HCT116 (cell line): Measurements from ENCODE around the gene NDUFS7. TPM values are rescaled to one million over a fixed set of nuclear protein-coding genes. Genes with fewer than 3 reads are reported as not detected.

ENCODE experiments used
- ATAC-seq: fragments of 200-7000 bp; cut with Tn5 transposase; 2 replicates; pipeline ENCODE4 v1.9.1; 2020; ENCODE audit warnings: mild to moderate bottlenecking, moderate library complexity
- BruUV-seq: library from RNA; stranded (reverse); fragments of 400-500 nt; replicated peaks from 2 replicates; lab custom pipeline; 2021; lab: Mats Ljungman, UMichigan
- CTCF ChIA-PET: fragments of 300-600 bp; sonication (Branson Sonifier 250); formaldehyde crosslinking; loops from one replicate; lab custom pipeline; 2021; ENCODE audit warnings: antibody characterized with exemption; lab: Charles Lee
- POLR2A ChIA-PET: fragments of 300-600, 350-600 bp; sonication (Branson Sonifier 250); formaldehyde crosslinking; loops from one replicate; lab custom pipeline; 2021; ENCODE audit warnings: antibody characterized with exemption; lab: Charles Lee
- RAD21 ChIA-PET, 2 experiments: fragments of 300-600 bp; sonication (Branson Sonifier 250); formaldehyde crosslinking; loops; one replicate each; lab custom pipeline; 2023; ENCODE audit warnings: low total read pairs in 2 of 2; ENCODE audit not compliant: uncharacterized antibody in 2 of 2, unreplicated experiment in 2 of 2, low non-redundant PET in 1 of 2; lab: Charles Lee
- DNase-seq: peaks from one replicate; pipeline ENCODE4 v3.0.0-alpha.2; 2010; ENCODE audit warnings: low read depth, low spot score
- H2AFZ ChIP-seq: fragments of 200-600 bp; shearing (Covaris generic), sonication (generic); 2 replicates; pipeline ENCODE4 v1.6.1; 2017; ENCODE audit warnings: low read depth, mixed run types, mixed read lengths, antibody characterized with exemption, low read length; ENCODE audit not compliant: poor library complexity, severe bottlenecking
- H3K27ac ChIP-seq: 2 replicates; pipeline ENCODE4 v1.5.1; 2012; ENCODE audit warnings: low read depth, low read length
- H3K27me3 ChIP-seq: fragments of 200-600 bp; sonication (generic); 2 replicates; pipeline ENCODE4 v1.6.1; 2016; ENCODE audit warnings: mixed run types, low read length, mixed read lengths; ENCODE audit not compliant: insufficient read depth
- H3K36me3 ChIP-seq, 2 experiments: fragments of 200-500 bp in 1 of 2; fragments of 200-600 bp in 1 of 2; sonication (Bioruptor generic) in 1 of 2; sonication (generic) in 1 of 2; 2 replicates each; pipeline versions ENCODE4 v1.5.1 to v1.6.1; 2014 to 2016; ENCODE audit warnings: low read length in 2 of 2, inconsistent platforms in 1 of 2, mixed read lengths in 1 of 2, mixed run types in 1 of 2; ENCODE audit not compliant: insufficient read depth in 2 of 2, control insufficient read depth in 1 of 2
- H3K4me1 ChIP-seq, 2 experiments: fragments of 200-600 bp in 1 of 2; sonication (generic) in 1 of 2; 2 replicates each; pipeline versions ENCODE4 v1.5.1 to v1.6.1; 2012 to 2017; ENCODE audit warnings: low read length in 2 of 2, inconsistent platforms in 1 of 2, mild to moderate bottlenecking in 1 of 2, mixed read lengths in 1 of 2, mixed run types in 1 of 2, moderate library complexity in 1 of 2; ENCODE audit not compliant: insufficient read depth in 2 of 2, control insufficient read depth in 1 of 2
- H3K4me2 ChIP-seq: fragments of 200-600 bp; sonication (generic); 2 replicates; pipeline ENCODE4 v1.6.1; 2017; ENCODE audit warnings: mixed run types, low read length, mixed read lengths
- H3K4me3 ChIP-seq, 2 experiments: fragments of 200-600 bp in 1 of 2; sonication (generic) in 1 of 2; replicated peaks in 1 of 2; 2 replicates each; pipeline ENCODE4 v1.5.1; 2011 to 2016; ENCODE audit warnings: low read length in 2 of 2, control low read depth in 1 of 2, low read depth in 1 of 2, mild to moderate bottlenecking in 1 of 2, mixed read lengths in 1 of 2, mixed run types in 1 of 2
- H3K79me2 ChIP-seq: fragments of 200-600 bp; sonication (generic); 2 replicates; pipeline ENCODE4 v1.6.1; 2017; ENCODE audit warnings: mild to moderate bottlenecking, mixed run types, low read length, moderate library complexity, mixed read lengths; ENCODE audit not compliant: insufficient read depth
- H3K9ac ChIP-seq: fragments of 200-600 bp; sonication (generic); 2 replicates; pipeline ENCODE4 v1.6.1; 2016; ENCODE audit warnings: low read length, mixed read lengths
- H3K9me2 ChIP-seq: fragments of 200-600 bp; sonication (generic), shearing (Covaris generic); 2 replicates; pipeline ENCODE4 v1.6.1; 2017; ENCODE audit warnings: mixed run types, mild to moderate bottlenecking, moderate library complexity; ENCODE audit not compliant: insufficient read depth
- H3K9me3 ChIP-seq, 2 experiments: fragments of 200-500 bp in 1 of 2; fragments of 200-600 bp in 1 of 2; sonication (Bioruptor generic) in 1 of 2; sonication (generic) in 1 of 2; 2 replicates each; pipeline ENCODE4 v1.6.1; 2014 to 2017; ENCODE audit warnings: low read length in 2 of 2, mixed read lengths in 2 of 2, inconsistent platforms in 1 of 2, low read depth in 1 of 2, mild to moderate bottlenecking in 1 of 2, mixed run types in 1 of 2, moderate library complexity in 1 of 2; ENCODE audit not compliant: control insufficient read depth in 1 of 2, insufficient read depth in 1 of 2
- H4K20me1 ChIP-seq: fragments of 200-600 bp; sonication (generic), shearing (Covaris generic); 2 replicates; pipeline ENCODE4 v1.6.1; 2017; ENCODE audit warnings: mixed run types, mild to moderate bottlenecking, moderate library complexity; ENCODE audit not compliant: insufficient read depth
- CBX3 ChIP-seq: IDR thresholded peaks from 2 replicates; pipeline ENCODE4 v1.6.1; 2012; ENCODE audit warnings: low read depth
- CEBPB ChIP-seq: IDR thresholded peaks from 2 replicates; pipeline ENCODE4 v1.6.1; 2012; ENCODE audit warnings: low read depth
- CTCF ChIP-seq, 3 experiments: fragments of 200-600 bp in 1 of 3; sonication (generic) in 1 of 3; IDR thresholded peaks in 2 of 3; conservative IDR thresholded peaks in 1 of 3; 2 replicates each; pipeline ENCODE4 v1.5.1; 2012 to 2017; ENCODE audit warnings: low read depth in 2 of 3, low read length in 2 of 3, antibody characterized with exemption in 1 of 3, borderline replicate concordance in 1 of 3, control low read depth in 1 of 3, mild to moderate bottlenecking in 1 of 3, mixed read lengths in 1 of 3, mixed run types in 1 of 3, moderate library complexity in 1 of 3; ENCODE audit not compliant: insufficient read depth in 1 of 3
- EGR1 ChIP-seq: IDR thresholded peaks from 2 replicates; pipeline ENCODE4 v1.6.1; 2012; ENCODE audit warnings: low read depth
- ELF1 ChIP-seq: IDR thresholded peaks from 2 replicates; pipeline ENCODE4 v1.6.1; 2012; ENCODE audit warnings: low read depth, borderline replicate concordance
- EZH2phosphoT487 ChIP-seq: fragments of 200-600 bp; IDR thresholded peaks from 2 replicates; pipeline ENCODE4 v1.6.1; 2018; ENCODE audit warnings: antibody characterized with exemption, borderline replicate concordance
- FOSL1 ChIP-seq: IDR thresholded peaks from 2 replicates; pipeline ENCODE4 v1.6.1; 2012; ENCODE audit warnings: low read depth
- POLR2AphosphoS5 ChIP-seq: IDR thresholded peaks from 2 replicates; pipeline ENCODE4 v1.6.1; 2011; ENCODE audit warnings: mild to moderate bottlenecking, low read depth, low read length, moderate library complexity
- SIN3A ChIP-seq: IDR thresholded peaks from 2 replicates; pipeline ENCODE4 v1.6.1; 2012; ENCODE audit warnings: low read depth
- SP1 ChIP-seq: IDR thresholded peaks from 2 replicates; pipeline ENCODE4 v1.6.1; 2012; ENCODE audit warnings: low read depth
- SRF ChIP-seq: IDR thresholded peaks from 2 replicates; pipeline ENCODE4 v1.6.1; 2012; ENCODE audit warnings: low read depth
- YY1 ChIP-seq: IDR thresholded peaks from 2 replicates; pipeline ENCODE4 v1.6.1; 2011; ENCODE audit warnings: low read length, low read depth, moderate library complexity, mild to moderate bottlenecking; ENCODE audit not compliant: insufficient replicate concordance; ENCODE audit errors: extremely low read depth
- ZNF274 ChIP-seq: fragments of 200-500 bp; sonication (Bioruptor generic); IDR thresholded peaks from 2 replicates; pipeline ENCODE4 v1.6.1; 2014; ENCODE audit warnings: mild to moderate bottlenecking, low read depth, low read length, inconsistent platforms
- intact Hi-C: fragments of 100-400 bp; cut with micrococcal nuclease; formaldehyde crosslinking; loops from 2 replicates; pipeline ENCODE4 v1.10.0; 2022
- total RNA-seq: library from RNA; stranded (reverse); gene quantifications from one replicate; pipeline ENCODE4 v1.2.1, GENCODE V29; 2021; ENCODE audit not compliant: unreplicated experiment

Gene NDUFS7
- total RNA-seq, 1 experiment from 2014 or later = 114 TPM

DNA sequence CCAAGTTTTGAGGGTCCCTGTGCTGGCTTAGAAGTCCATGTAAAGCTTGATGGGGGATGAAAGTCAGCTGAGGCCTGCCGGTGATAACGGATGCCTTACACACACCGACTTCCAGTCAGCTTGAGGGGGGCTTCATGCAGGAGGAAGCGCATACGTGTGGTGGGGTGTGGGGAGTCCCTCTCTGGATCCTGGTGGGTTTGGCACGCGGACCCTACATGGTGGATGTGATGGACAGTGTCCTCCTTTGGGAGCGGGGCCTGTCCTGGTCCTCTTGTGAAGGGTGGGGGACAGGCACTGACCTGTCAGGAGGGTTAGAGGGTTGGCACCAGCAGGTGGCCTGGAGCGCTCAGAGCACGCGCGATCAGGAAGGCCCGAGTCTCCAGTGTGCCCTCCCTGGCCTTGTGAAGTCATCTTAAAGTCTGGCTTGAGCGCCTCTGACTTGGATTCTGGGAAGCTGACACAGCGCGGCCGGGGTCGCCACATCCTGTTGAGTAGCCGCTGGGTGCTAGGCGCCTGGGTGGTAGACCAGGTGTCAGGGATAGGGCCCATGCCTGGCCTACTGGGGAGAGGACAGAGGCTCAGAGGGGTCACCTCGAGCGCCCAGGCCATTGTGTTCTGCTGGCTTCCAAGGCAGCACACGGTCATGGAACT is 26.6 kb downstream of the NDUFS7 start:
- Histone ChIP-seq H3K4me1 (peaks cover 29 to 67% of the 10 kb centered on the region in 2 experiments), H3K36me3 (peaks cover 2 to 46% of the 10 kb centered on the region in 2 experiments; a peak in 2 of 4 replicates), H3K9me2 (no peaks in the 10 kb centered on the region), H3K4me2 (peak overlapping the region; percentile 78), H3K79me2 (peaks cover 76% of the 10 kb centered on the region), H4K20me1 (peaks cover 38% of the 10 kb centered on the region; the same call in 1 of the 2 replicates), H2AFZ (no peak overlapping the region), H3K27me3 (no peaks in the 10 kb centered on the region), H3K27ac (peak overlapping the region; percentile 98; the same call in 1 of the 2 replicates), H3K9me3 (no peaks in the 10 kb centered on the region), H3K9ac (peak overlapping the region; percentile 99), H3K4me3 (no peak overlapping the region)
- ChIA-PET RAD21 (no interaction called here), POLR2A (interaction anchor here (1.3 kb wide), 1 partner anchor 141 kb away, joined by 4 read pairs; the partner anchor contains the start of gene CIRBP), CTCF (no interaction called here)
- intact Hi-C loops = no loop called here
- TF ChIP-seq YY1 (no peak), SRF (no peak), CBX3 (no peak), ELF1 (no peak), SP1 (no peak), EZH2phosphoT487 (no peak), SIN3A (no peak), CEBPB (no peak), EGR1 (no peak), ZNF274 (no peak), CTCF (IDR thresholded peaks at IDR 0.05 in 2 of 3, conservative IDR thresholded peaks at IDR 0.05 in 1 of 3; ENCODE audit: borderline replicate concordance in 1 of 3, insufficient read depth in 1 of 3, low read depth in 2 of 3, low read length in 2 of 3) (no peak), POLR2AphosphoS5 (no peak), FOSL1 (no peak)
- DNase-seq (no peak), ATAC-seq (no peak)
- no TSS peak for BruUV-seq
